A549 (cell line): ENCODE results near the gene LRRC14B.

Experiments used
- CTCF ChIP-seq: fragments of >200 bp; sonication (Bioruptor Twin); formaldehyde crosslinking; IDR thresholded peaks from 3 replicates; pipeline ENCODE4 v1.5.1; 2016
- EP300 ChIP-seq, 2 experiments: fragments of >200 bp; sonication (Bioruptor Twin); formaldehyde crosslinking; IDR thresholded peaks; 2 replicates in 1 of 2; 3 replicates in 1 of 2; pipeline ENCODE4 v1.6.1; 2016 to 2017
- HMGXB4 ChIP-seq: fragments of 250-450 bp; sonication (Bioruptor Pico); IDR thresholded peaks from 2 replicates; pipeline ENCODE4 v1.5.0; 2021; ENCODE audit warnings: mild to moderate bottlenecking, moderate library complexity, borderline replicate concordance
- MAZ ChIP-seq: fragments of 150-350 bp; IDR thresholded peaks from 2 replicates; pipeline ENCODE4 v1.6.1; 2014; ENCODE audit warnings: antibody characterized with exemption, low read depth, low read length, borderline replicate concordance

- no peak for TF ChIP-seq CTCF
- no peak for TF ChIP-seq MAZ
- TF ChIP-seq EP300 (IDR thresholded peaks at IDR 0.05), result no peak
- TF ChIP-seq HMGXB4, result no peak
Observed at GRCh38 chr5:194603-195209, 3.4 kb downstream of the LRRC14B start.
